ENCODE measurements around the gene TBL1X. TPM values are rescaled to one million over a fixed set of nuclear protein-coding genes. Genes with fewer than 3 reads are reported as not detected.

TBL1X gene
- total and polyA plus RNA-seq, 2 of the 8 experiments (the other 6 are each of a cell fraction or from before 2014, with no cell fraction given), result 13.3 to 25.6 TPM

DNA sequence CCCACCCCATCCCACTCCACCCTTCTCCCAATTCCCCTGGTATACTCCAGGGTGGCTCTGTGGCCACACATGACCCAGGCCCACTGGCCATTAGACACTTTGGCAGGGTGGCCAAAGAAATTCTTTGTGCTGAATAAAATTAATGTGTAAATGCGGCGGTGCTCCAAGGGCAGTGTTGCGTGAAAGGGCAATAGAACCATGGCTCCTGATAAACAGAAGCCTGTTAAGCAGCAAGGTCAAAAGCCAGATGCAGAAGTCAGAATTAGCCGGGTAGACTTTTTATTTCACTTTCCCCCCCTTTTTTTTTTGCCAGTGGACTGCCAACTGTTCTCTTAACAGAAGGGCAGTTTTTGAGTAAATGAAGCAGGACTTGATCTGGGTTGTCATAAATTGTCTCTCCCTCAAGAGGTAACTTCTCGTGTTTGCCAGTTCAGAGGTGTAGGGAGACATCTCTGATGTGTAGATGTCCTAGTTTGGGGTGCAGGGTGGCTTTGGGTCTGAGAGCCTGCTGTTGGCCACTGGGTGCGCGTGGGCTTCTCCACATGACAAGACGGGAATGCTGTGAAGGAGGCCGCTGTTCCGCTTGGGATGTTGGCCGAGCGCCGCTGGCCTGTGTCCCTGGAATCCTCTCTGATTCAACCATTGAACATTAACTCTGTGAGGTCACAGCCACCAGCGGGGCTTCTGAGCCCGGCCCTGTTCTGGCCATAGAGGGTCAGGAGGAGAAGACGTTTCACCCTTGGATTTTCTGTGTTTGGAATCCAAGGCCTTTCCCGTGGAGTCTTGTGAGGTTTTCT is 139.5 kb downstream of the TBL1X start:
- Histone ChIP-seq H3K4ac (replicated peaks; ENCODE audit: insufficient read length, low read depth, low read length) (no peak overlapping the region), H4K8ac (ENCODE audit: extremely low read depth, insufficient read depth, low read length) (no peak overlapping the region), H3K79me2 (ENCODE audit: control insufficient read depth in 1 of 2, insufficient read depth in 2 of 2, low read length in 2 of 2) (no peaks in the 10 kb centered on the region), H3K36me3 (ENCODE audit: control insufficient read depth in 2 of 4, insufficient read depth in 4 of 4, low read length in 3 of 4) (no peaks in the 10 kb centered on the region; a peak in 1 of 8 replicates), H2AFZ (ENCODE audit: low read length) (no peak overlapping the region), H3K23me2 (ENCODE audit: low read depth, low read length) (no peaks in the 10 kb centered on the region), H3K27me3 (replicated peaks in 1 of 4; ENCODE audit: control insufficient read depth in 3 of 4, extremely low read depth in 1 of 4, insufficient read depth in 3 of 4, low read length in 3 of 4) (no peaks in the 10 kb centered on the region), H3K9ac (replicated peaks in 1 of 4; ENCODE audit: extremely low read depth in 1 of 4, low read depth in 3 of 4, low read length in 3 of 4) (no peak overlapping the region), H3K23ac (ENCODE audit: insufficient read length) (no peak overlapping the region), H3K56ac (replicated peaks; ENCODE audit: insufficient read length, low read depth, low read length) (no peak overlapping the region), H4K20me1 (replicated peaks in 1 of 2; ENCODE audit: control insufficient read depth in 1 of 2, insufficient read depth in 2 of 2, low read length in 2 of 2) (peaks cover 0 to 1% of the 10 kb centered on the region in 2 experiments), H2BK5ac (ENCODE audit: low read depth, low read length) (no peak overlapping the region), H3K4me1 (replicated peaks in 1 of 4; ENCODE audit: control insufficient read depth in 3 of 4, insufficient read depth in 4 of 4, low read length in 3 of 4) (no peaks in the 10 kb centered on the region), H3K4me3 (ENCODE audit: extremely low read depth in 1 of 4, insufficient read depth in 2 of 4, low read depth in 3 of 4, low read length in 4 of 4) (no peak overlapping the region), H4K5ac (ENCODE audit: insufficient read length, low read depth, low read length) (no peak overlapping the region), H4K91ac (replicated peaks; ENCODE audit: insufficient read length, low read length) (no peak overlapping the region), H2BK20ac (ENCODE audit: low read length) (no peak overlapping the region), H2BK15ac (ENCODE audit: low read length) (no peak overlapping the region), H2BK120ac (replicated peaks; ENCODE audit: low read depth, low read length) (no peak overlapping the region), H2AK5ac (ENCODE audit: low read depth, low read length) (no peak overlapping the region), H3K18ac (ENCODE audit: extremely low read depth, low read length) (no peak overlapping the region), H3K79me1 (ENCODE audit: low read depth, low read length) (no peaks in the 10 kb centered on the region), H3K27ac (ENCODE audit: low read depth, low read length) (no peak overlapping the region), H3K9me3 (ENCODE audit: insufficient read depth in 2 of 2, low read depth in 1 of 2, low read length in 1 of 2) (no peaks in the 10 kb centered on the region), H2BK12ac (ENCODE audit: low read depth, low read length) (no peak overlapping the region), H3K14ac (ENCODE audit: insufficient read length) (no peak overlapping the region), H3K4me2 (ENCODE audit: insufficient read depth in 1 of 2, low read depth in 2 of 2, low read length in 2 of 2) (no peak overlapping the region)
- no peak for DNase-seq (ENCODE audit: low read depth in 1 of 2, low spot score in 2 of 2)
- TF ChIP-seq HDAC2 (IDR thresholded peaks at IDR 0.05; ENCODE audit: borderline replicate concordance in 1 of 2, low read depth in 2 of 2, low read length in 2 of 2) (no peak), ASH2L (IDR thresholded peaks at IDR 0.05; ENCODE audit: low read length) (no peak), KDM5A (IDR thresholded peaks at IDR 0.05; ENCODE audit: low read length) (no peak), TEAD4 (IDR thresholded peaks at IDR 0.05; ENCODE audit: low read depth, low read length) (no peak), TBP (IDR thresholded peaks at IDR 0.05; ENCODE audit: low read depth, low read length) (no peak), GTF2F1 (IDR thresholded peaks at IDR 0.05; ENCODE audit: borderline replicate concordance, low read depth, low read length) (no peak), TCF12 (IDR thresholded peaks at IDR 0.05; ENCODE audit: low read depth, low read length) (no peak), FOSL1 (IDR thresholded peaks at IDR 0.05; ENCODE audit: insufficient read depth, low read depth, low read length) (no peak), RXRA (IDR thresholded peaks at IDR 0.05; ENCODE audit: insufficient read depth, low read depth, low read length) (no peak)
- TF ChIP-seq, protein P1, sequence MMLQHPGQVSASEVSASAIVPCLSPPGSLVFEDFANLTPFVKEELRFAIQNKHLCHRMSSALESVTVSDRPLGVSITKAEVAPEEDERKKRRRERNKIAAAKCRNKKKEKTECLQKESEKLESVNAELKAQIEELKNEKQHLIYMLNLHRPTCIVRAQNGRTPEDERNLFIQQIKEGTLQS (IDR thresholded peaks at IDR 0.05; ENCODE audit: insufficient read depth, low read depth, low read length), result no peak
- ChIA-PET CTCF (ENCODE audit: partially characterized antibody) (no interaction called here), POLR2A (ENCODE audit: partially characterized antibody) (no interaction called here)
- no peak for FAIRE-seq
- 91% methylated on average over 10 of the region's 17 CpGs; no CpG with 5 or more reads in 1 of the 2 experiments for WGBS, 2 experiments (ENCODE audit: extremely low coverage in 1 of 2, insufficient coverage in 1 of 2, insufficient read length in 1 of 2, insufficient replicate concordance in 2 of 2, low coverage in 1 of 2, low lambda C conversion rate in 2 of 2, missing lambda C conversion rate in 1 of 2)

All from H1 (cell line).